Nucleus accumbens (tissue), 56 donors: Measurements from ENCODE around the gene MCU.
"Not testable (repeated sequence)": the region's sequence is repeated elsewhere in the genome, so short reads cannot be mapped to it uniquely, and the experiment has no call there.

Source experiments
- DNase-seq, 56 donors: peaks; one replicate each; lab custom pipeline; 2025; lab: John Stamatoyannopoulos, UW

Gene MCU

DNA sequence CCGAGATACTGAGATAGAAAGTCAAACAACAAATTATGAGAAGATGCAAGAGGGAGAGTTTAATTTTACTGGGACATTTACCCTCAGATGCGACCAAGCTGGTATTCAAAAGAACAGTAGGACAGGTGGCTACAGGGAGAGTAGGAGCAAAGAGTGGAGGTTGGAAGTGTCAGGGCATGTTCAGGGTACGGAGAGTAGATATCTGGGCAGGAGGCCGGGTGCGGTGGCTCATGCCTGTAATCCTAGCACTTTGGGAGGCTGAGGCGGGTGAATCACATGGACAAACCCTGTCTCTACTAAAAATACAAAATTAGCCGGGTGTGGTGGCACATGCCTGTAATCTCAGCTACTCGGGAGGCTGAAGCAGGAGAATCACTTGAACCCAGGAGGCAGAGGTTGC lies 5.5 kb upstream of the MCU start:
- not testable (repeated sequence) for DNase-seq

- DNase-seq: no peak
Measured at GRCh38 chr10:72687035-72687434, 4.9 kb upstream of the MCU start.

DNA sequence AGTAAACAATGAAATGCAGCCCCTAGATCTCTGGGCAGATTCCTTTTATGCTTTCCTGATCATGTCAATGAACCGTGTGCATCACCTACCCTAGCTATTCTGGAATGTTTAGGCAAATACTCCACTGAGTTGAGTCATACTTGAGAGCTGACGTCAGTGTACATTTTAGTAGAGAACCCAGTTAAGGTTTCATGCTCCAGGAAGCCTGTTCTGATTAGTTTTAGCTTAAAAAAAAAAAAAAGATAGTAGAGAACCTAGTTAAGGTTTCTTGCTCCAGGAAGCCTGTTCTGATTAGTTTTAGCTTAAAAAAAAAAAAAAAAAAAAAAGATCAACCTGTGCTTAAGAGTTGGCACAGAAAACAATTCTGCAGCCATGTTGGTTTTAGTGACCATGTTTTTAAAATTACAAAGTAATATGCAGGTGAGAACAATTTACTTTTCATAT lies 3.7 kb upstream of the MCU start:
- DNase-seq: no peak

GRCh38 chr10:72689660-72690059 lies 2.3 kb upstream of the MCU start:
- DNase-seq: no peak

DNA sequence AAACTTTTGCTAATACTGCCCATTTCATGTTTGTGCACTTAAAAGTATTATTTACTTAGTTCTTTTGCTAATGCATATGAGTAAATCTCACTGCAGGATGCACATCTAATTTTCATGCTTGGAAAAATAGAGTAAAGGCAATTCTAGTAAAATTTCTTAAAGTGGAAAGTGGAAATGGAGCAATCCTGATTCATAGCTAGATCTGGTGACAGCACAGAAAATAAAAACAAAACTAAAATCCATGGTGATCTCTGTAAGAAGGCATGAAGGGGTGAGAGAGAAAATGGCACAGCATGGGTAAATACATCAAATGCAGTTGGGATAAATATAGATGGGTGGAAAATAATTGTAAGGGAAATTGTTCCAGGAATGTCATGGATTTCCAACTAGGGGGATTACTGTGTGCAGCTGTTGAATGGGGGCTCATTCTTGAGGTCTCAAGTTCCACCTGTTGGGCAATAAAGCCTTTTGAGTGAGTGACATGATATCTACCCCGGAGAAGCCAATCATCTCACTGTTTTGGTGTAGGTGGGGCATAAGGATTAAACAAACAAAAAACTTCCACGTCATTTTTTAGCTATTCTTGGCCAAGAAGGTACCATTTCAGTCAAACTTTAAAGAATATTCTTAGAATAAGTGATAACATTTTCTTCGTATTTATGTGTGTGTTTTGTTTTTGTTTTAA lies 1.7 kb upstream of the MCU start:
- no peak for DNase-seq

- no peak for DNase-seq
Measured at GRCh38 chr10:72691470-72691862, 477 bp upstream of the MCU start.

DNA sequence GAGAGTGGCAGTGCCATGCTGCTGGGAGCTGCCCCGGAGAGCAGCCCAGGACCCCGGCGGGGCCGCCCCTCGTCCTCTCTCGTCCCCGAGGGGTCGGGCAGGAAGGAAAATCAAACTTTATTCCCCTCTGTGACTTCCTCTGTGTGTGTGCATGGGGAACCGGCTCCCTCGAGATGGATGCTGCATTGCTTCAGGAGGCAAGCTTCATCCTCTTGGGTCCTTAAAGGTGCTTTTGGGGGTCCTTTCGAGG lies 726 bp downstream of the MCU start:
- DNase-seq: peak in 1 of 56 donors; percentile 27

- DNase-seq: no peak
Measured at GRCh38 chr10:72692994-72693781, 1.2 kb downstream of the MCU start.

- peak in 3 of 56 donors; percentile 6 to 32 (median 7) for DNase-seq
Measured at GRCh38 chr10:72694476-72695369, 2.8 kb downstream of the MCU start.

DNA sequence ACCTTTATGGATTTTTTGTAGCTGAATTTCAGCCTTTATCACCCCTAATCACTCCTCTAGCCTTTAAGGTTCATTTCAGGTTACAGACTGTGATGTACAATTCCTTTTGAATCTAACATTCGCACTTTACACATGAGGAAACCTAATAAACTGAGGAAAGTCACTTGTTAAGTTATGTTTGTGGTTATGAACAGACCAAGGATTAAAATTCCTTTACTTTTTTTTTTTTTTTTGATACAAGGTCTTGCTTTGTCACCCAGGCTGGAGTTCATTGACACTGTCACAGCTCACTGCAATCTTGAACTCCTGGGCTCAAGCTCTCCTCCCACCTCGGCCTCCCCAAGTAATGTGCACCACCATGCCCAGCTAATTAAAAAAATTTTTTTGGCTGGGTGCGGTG lies 3.6 kb downstream of the MCU start:
- DNase-seq: no peak

DNA sequence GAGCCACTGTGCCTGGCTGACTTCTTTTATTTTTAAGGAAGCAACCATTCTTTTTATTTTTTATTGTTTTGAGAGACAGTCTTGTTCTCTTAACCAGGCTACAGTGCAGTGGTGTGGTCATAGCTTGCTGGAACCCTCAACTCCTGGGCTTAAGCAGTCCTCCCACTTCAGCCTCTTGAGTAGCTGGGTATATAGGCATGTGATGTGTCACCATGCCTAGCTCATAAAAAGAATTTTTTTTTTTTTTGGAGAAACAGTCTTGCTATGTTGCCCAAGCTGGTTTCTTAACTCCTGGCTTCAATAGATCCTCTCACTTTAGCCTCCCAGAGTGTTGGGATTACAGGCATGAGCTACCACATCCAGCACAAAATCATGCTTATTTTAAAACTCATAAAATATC lies 5.8 kb downstream of the MCU start:
- DNase-seq: no peak

DNA sequence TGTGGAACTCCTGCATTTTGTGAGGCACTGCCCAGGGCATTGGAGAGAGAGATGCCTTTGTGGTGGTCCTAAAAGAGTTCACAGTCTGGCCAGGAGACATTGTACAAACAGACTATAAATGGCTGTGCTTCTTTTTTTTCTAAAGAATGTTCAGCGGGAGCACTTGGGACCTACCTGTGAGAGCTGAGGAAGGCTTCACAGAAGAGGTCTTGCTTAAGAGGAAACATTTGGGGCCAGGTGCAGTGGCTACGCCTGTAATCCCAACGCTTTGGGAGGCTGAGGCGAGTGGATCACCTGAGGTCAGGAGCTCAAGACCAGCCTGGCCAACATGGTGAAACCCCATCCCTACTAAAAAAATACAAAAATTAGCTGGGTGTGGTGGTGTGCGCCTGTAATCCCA lies 10.5 kb downstream of the MCU start:
- DNase-seq: not testable (repeated sequence)

DNA sequence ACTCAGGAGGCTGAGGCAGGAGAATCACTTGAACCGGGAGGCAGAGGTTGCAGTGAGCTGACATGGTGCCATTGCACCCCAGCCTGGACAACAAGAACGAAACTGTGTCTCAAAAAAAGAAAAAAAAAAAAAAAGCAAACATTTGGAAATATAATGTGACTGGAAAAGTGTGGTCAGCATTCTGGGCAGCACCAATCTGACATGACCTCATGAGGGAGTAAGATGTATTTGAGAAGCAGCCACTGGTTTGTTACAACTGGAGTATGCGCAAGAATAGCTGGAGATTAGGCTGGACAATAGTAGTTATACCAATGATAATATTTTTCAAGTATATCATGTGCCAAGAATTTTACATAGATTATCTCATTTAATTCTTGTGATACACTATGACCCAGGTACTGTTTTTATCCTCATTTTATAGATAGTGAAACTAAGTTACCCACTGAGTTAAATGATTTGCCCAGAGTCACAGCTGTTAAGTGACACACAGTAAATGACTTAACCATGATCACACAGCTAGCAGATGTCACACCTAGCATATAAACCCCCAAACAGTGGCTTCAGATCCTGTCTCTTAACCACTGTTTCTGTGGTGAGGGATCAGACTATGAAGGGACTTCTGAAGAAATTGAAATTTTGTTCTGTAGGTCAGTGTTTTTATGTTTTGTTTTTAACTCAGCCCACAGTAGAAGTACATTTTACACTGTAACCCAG lies 11.1 kb downstream of the MCU start:
- DNase-seq: no peak

DNA sequence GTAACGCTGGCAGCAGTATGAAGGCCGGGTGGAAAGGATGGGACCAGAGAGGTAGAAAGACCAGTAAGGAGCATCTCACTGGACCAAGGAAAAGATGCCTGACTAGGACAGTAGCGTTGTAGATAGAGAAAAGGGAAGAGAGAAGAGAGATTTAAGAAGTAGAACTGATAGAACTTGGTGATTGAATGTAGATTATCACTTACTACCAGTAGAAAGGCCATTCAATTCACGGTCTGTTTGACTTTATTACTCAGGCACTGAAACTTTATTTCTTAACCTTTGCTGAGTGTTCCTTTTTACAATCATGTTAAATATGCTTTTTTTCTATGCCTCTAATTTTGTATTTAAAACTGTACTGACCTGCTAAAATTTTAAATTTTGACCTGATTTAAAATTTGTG lies 12.2 kb downstream of the MCU start:
- DNase-seq: no peak

DNA sequence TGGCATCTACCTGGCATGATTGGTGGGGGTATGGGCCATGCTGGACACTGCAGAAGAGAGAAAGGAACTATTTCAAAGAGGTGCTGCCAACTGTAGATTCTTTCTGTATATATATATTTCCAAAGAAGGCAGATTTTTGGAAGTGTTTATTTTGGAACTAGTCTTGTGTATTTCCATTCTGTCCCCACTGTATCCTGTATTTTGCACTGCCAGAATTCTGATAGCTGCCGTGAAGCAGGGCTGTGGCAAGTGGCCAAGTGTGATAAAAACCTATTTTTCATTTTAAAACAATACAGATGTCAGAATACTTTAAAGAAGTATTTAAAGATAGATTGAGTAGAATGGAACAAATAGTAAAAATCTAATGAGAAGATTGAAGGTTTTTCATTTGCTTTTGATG lies 17.1 kb downstream of the MCU start:
- DNase-seq: no peak

DNA sequence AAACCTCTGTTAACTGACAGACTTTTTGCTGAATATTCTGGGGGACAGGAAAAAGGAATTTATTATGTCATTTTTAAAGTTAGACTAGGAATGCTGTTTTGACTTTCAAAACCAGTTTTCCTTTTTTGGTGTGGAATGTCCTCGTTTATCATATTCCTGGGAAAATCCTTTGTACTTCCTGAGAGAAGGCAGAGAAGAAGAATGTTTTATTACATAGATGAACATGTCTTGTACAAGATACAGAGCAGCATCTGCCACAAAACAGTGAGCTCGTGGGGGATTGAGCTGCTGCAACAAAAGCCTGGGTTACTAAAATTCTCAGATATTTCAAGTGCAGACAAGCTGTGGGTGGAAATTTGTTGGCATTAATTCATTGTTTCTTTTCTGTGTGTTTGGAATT lies 20.2 kb downstream of the MCU start:
- DNase-seq: no peak

GRCh38 chr10:72719941-72720592 lies 28.1 kb downstream of the MCU start:
- no peak for DNase-seq

GRCh38 chr10:72720814-72721660 lies 29.1 kb downstream of the MCU start:
- DNase-seq: no peak

DNA sequence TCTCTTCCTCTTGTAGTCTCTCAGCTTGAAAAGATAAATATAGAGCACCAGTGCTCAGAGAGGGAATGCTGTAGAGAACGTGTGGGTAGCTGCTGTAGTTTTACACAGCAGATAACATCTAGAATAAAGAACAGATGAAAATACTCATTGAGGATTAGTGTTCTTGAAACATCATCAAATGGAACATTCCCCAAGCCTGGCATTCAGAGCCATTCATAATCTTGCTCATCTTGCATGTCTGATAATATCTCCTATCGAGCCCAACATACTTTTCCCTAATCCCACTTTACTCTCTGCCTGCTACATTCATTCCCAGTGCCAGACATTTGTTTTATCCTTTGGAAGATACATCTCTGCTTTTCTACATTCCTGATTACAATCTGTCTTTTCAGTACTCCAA lies 35.2 kb downstream of the MCU start:
- DNase-seq: no peak
